Esophagus squamous epithelium (tissue), 4 donors: ENCODE data around the gene RERE.

ENCODE experiments used
- POLR2A ChIP-seq, 4 donors: fragments of 450-650 bp; IDR thresholded peaks; one replicate each; pipeline ENCODE4 v1.6.1; 2017; ENCODE audit warnings: antibody characterized with exemption in 4 of 4, mild to moderate bottlenecking in 4 of 4, moderate library complexity in 3 of 4
- TF ChIP-seq, protein P1 (sequence below), 6 experiments: fragments of 450-650 bp in 4 of 6; fragments of 200-600 bp in 2 of 6; sonication (generic) in 2 of 6; IDR thresholded peaks; one replicate each; pipeline ENCODE4 v1.5.1; 2016 to 2019; ENCODE audit warnings: antibody characterized with exemption in 6 of 6, mild to moderate bottlenecking in 4 of 6, moderate library complexity in 4 of 6

DNA sequence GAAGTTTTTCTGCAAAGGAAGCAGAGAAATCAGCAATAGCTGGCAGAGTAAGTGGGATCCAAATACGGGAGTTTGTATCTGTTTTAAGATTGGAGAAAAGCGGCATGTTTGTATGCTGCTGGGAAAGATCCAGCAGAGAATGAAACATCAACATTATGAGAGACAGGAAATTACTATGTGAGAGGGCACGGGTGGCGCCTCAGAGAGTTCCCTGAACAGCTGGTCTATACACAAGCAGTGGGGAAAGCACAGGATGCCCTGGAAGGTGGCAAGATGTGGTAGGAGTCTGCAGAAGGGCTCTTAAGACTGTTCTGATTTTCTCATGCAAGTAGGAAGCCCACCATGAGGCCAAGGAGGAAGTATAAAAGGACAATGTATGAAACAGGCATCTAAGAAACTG, 130.4 kb downstream of the RERE start:
- TF ChIP-seq POLR2A (IDR thresholded peaks at IDR 0.05), result no peak
- TF ChIP-seq, protein P1, sequence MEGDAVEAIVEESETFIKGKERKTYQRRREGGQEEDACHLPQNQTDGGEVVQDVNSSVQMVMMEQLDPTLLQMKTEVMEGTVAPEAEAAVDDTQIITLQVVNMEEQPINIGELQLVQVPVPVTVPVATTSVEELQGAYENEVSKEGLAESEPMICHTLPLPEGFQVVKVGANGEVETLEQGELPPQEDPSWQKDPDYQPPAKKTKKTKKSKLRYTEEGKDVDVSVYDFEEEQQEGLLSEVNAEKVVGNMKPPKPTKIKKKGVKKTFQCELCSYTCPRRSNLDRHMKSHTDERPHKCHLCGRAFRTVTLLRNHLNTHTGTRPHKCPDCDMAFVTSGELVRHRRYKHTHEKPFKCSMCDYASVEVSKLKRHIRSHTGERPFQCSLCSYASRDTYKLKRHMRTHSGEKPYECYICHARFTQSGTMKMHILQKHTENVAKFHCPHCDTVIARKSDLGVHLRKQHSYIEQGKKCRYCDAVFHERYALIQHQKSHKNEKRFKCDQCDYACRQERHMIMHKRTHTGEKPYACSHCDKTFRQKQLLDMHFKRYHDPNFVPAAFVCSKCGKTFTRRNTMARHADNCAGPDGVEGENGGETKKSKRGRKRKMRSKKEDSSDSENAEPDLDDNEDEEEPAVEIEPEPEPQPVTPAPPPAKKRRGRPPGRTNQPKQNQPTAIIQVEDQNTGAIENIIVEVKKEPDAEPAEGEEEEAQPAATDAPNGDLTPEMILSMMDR (IDR thresholded peaks at IDR 0.05), result no peak
